ENCODE measurements around the gene EPHA1. TPM values are rescaled to one million over a fixed set of nuclear protein-coding genes. Genes with fewer than 3 reads are reported as not detected.

The EPHA1 gene
- total RNA-seq, 3 donors from 2014 or later (not counting 1 experiment from before 2014, with no cell fraction given), result 1.0 to 1.2 TPM; not detected in 1

GRCh38 chr7:143383642-143383957 lies 25.1 kb downstream of the EPHA1 start:
- H3K4me3 ChIP-seq (ENCODE audit: low read length), result no peak overlapping the region

GRCh38 chr7:143382791-143383641 lies 25.6 kb downstream of the EPHA1 start:
- Mint-ChIP-seq H3K4me1 (peaks cover 21 to 34% of the 10 kb centered on the region in 2 donors), H3K9me3 (no peaks in the 10 kb centered on the region), H3K27me3 (ENCODE audit: low read depth in 2 of 2) (no peaks in the 10 kb centered on the region), H3K36me3 (no peaks in the 10 kb centered on the region), H3K27ac (peak overlapping the region; percentile 37 to 98), H3K4me3 (no peak overlapping the region)
- peak overlapping the region; percentile 86 for H3K4me3 ChIP-seq (ENCODE audit: low read length)
- ATAC-seq (no peak), DNase-seq (peak in 1 of 2 donors; percentile 48)
- peaks cover 79% of the 10 kb centered on the region for H3K4me1 ChIP-seq (ENCODE audit: control insufficient read depth, insufficient read depth, low read length)
- no peaks in the 10 kb centered on the region for H3K9me3 ChIP-seq (ENCODE audit: control insufficient read depth, insufficient read depth, low read length)
- intact Hi-C loops (cut with micrococcal nuclease), result loop anchor here (5.0 kb wide), 1 partner anchor 671 kb away; no protein-coding TSS in a partner anchor
- no peaks in the 10 kb centered on the region for H3K27me3 ChIP-seq (ENCODE audit: control insufficient read depth, insufficient read depth, low read length)
- H3K36me3 ChIP-seq (ENCODE audit: control insufficient read depth, insufficient read depth, low read length), result peaks cover 15% of the 10 kb centered on the region
- TF ChIP-seq CTCF (IDR thresholded peaks at IDR 0.05), result no peak
- 94% methylated on average over 15 of the region's 15 CpGs for WGBS (ENCODE audit: insufficient coverage)
- peak overlapping the region; percentile 20 for H3K27ac ChIP-seq (ENCODE audit: low read length)

More at GRCh38 chr7:143383642-143383957, 25.1 kb downstream of the EPHA1 start:
- H3K36me3 Mint-ChIP-seq, result no peaks in the 10 kb centered on the region
- TF ChIP-seq CTCF (IDR thresholded peaks at IDR 0.05), result no peak
- H3K27ac Mint-ChIP-seq, result no peak overlapping the region
- Histone ChIP-seq H3K4me1 (ENCODE audit: control insufficient read depth, insufficient read depth, low read length) (peaks cover 73% of the 10 kb centered on the region), H3K27me3 (ENCODE audit: control insufficient read depth, insufficient read depth, low read length) (no peaks in the 10 kb centered on the region), H3K27ac (ENCODE audit: low read length) (peak overlapping the region; percentile 3), H3K36me3 (ENCODE audit: control insufficient read depth, insufficient read depth, low read length) (peaks cover 20% of the 10 kb centered on the region), H3K9me3 (ENCODE audit: control insufficient read depth, insufficient read depth, low read length) (no peaks in the 10 kb centered on the region)
- ATAC-seq (no peak), DNase-seq (peak in 1 of 2 donors; percentile 34)
- intact Hi-C loops (cut with micrococcal nuclease), result loop anchor here (5.0 kb wide), 1 partner anchor 671 kb away; no protein-coding TSS in a partner anchor
- no peaks in the 10 kb centered on the region for H3K9me3 Mint-ChIP-seq
- H3K27me3 Mint-ChIP-seq (ENCODE audit: low read depth in 2 of 2), result no peaks in the 10 kb centered on the region
- WGBS (ENCODE audit: insufficient coverage), result 87% methylated on average over 1 of the region's 1 CpG
- H3K4me1 Mint-ChIP-seq, result peaks cover 15 to 28% of the 10 kb centered on the region in 2 donors
- no peak overlapping the region for H3K4me3 Mint-ChIP-seq

- TF ChIP-seq CTCF (IDR thresholded peaks at IDR 0.05), result no peak
- DNase-seq, result peak in 1 of 2 donors; percentile 23
- 56% methylated on average over 4 of the region's 21 CpGs for WGBS (ENCODE audit: insufficient coverage)
- peaks cover 25 to 37% of the 10 kb centered on the region in 2 donors for H3K4me1 Mint-ChIP-seq
- no peaks in the 10 kb centered on the region for H3K27me3 Mint-ChIP-seq (ENCODE audit: low read depth in 2 of 2)
- intact Hi-C loops (cut with micrococcal nuclease), result loop anchor here (5.0 kb wide), 1 partner anchor 670 kb away; no protein-coding TSS in a partner anchor
- H3K27ac Mint-ChIP-seq, result peak overlapping the region; percentile 37 to 98
- peak overlapping the region; percentile 77 for H3K27ac ChIP-seq (ENCODE audit: low read length)
- no peak for ATAC-seq
- H3K4me3 Mint-ChIP-seq, result no peak overlapping the region
- peaks cover 8% of the 10 kb centered on the region for H3K36me3 ChIP-seq (ENCODE audit: control insufficient read depth, insufficient read depth, low read length)
- H3K4me1 ChIP-seq (ENCODE audit: control insufficient read depth, insufficient read depth, low read length), result peaks cover 87% of the 10 kb centered on the region
- H3K27me3 ChIP-seq (ENCODE audit: control insufficient read depth, insufficient read depth, low read length), result no peaks in the 10 kb centered on the region
- H3K36me3 Mint-ChIP-seq, result no peaks in the 10 kb centered on the region
- no peaks in the 10 kb centered on the region for H3K9me3 Mint-ChIP-seq
- no peaks in the 10 kb centered on the region for H3K9me3 ChIP-seq (ENCODE audit: control insufficient read depth, insufficient read depth, low read length)
- peak overlapping the region; percentile 86 for H3K4me3 ChIP-seq (ENCODE audit: low read length)
Measured at GRCh38 chr7:143382126-143382790, 26.4 kb downstream of the EPHA1 start.
